ENCODE results near the gene GRWD1. TPM values are rescaled to one million over a fixed set of nuclear protein-coding genes. Genes with fewer than 3 reads are reported as not detected.
A peak's percentile ranks its signal among the peaks of the same experiment; 100 is the strongest.

The GRWD1 gene
- total RNA-seq, 1 donor from 2014 or later: 25.8 TPM

- TF ChIP-seq CTCF (IDR thresholded peaks at IDR 0.05): peak; percentile 36
- DNase-seq (no peak), ATAC-seq (no peak)
- no peak overlapping the region for H3K27ac ChIP-seq
- intact Hi-C loops (cut with DNase I): no loop called here
- no peaks in the 10 kb centered on the region for H3K36me3 ChIP-seq
- H3K9me3 ChIP-seq: no peaks in the 10 kb centered on the region
- peaks cover 11% of the 10 kb centered on the region for H3K4me1 ChIP-seq
- no peak overlapping the region for H3K4me3 ChIP-seq
- H3K27me3 ChIP-seq (ENCODE audit: low read depth): peaks cover 13% of the 10 kb centered on the region
Measured at GRCh38 chr19:48506138-48506733, 60.5 kb downstream of the GRWD1 start.

Other genes with a start within 250 kb of the GRWD1 start
- 101 TPM for gene CARD8, start 190.1 kb upstream of the GRWD1 start, total RNA-seq
- gene ZNF114, start 175.9 kb upstream of the GRWD1 start, total RNA-seq: 1.4 TPM
- 123 TPM for gene EMP3, start 120.4 kb upstream of the GRWD1 start, total RNA-seq
- gene TMEM143, start 82.0 kb upstream of the GRWD1 start, total RNA-seq: 11.1 TPM
- gene SYNGR4, start 81.6 kb upstream of the GRWD1 start, total RNA-seq: not detected
- 137 TPM for gene KDELR1, start 54.4 kb upstream of the GRWD1 start, total RNA-seq
- gene GRIN2D, start 52.3 kb upstream of the GRWD1 start, total RNA-seq: 0.95 TPM
- gene KCNJ14, start 9.6 kb downstream of the GRWD1 start, total RNA-seq: 0.71 TPM
- 75.2 TPM for gene CYTH2, start 23.4 kb downstream of the GRWD1 start, total RNA-seq
- 7.1 TPM for gene LMTK3, start 65.9 kb downstream of the GRWD1 start, total RNA-seq
- gene SULT2B1, start 106.2 kb downstream of the GRWD1 start, total RNA-seq: 14.4 TPM
- not detected for gene SPACA4, start 160.8 kb downstream of the GRWD1 start, total RNA-seq
- 34.1 TPM for gene FAM83E, start 169.1 kb downstream of the GRWD1 start, total RNA-seq
- gene RPL18, start 173.2 kb downstream of the GRWD1 start, total RNA-seq: 997 TPM
- gene SPHK2, start 173.5 kb downstream of the GRWD1 start, total RNA-seq: 23.8 TPM
- gene DBP, start 191.4 kb downstream of the GRWD1 start, total RNA-seq: 17.7 TPM
- gene CA11, start 200.2 kb downstream of the GRWD1 start, total RNA-seq: 7.8 TPM
- gene NTN5, start 227.0 kb downstream of the GRWD1 start, total RNA-seq: 0.24 TPM
- 1.2 TPM for gene FUT2, start 250.0 kb downstream of the GRWD1 start, total RNA-seq

Measured in lower lobe of right lung (tissue), 2 donors.